HT1080 (cell line): ENCODE measurements around the gene PYGB. TPM values are rescaled to one million over a fixed set of nuclear protein-coding genes. Genes with fewer than 3 reads are reported as not detected.
A peak's percentile ranks its signal among the peaks of the same experiment; 100 is the strongest.

Experiments
- DNase-seq: peaks from one replicate; pipeline ENCODE4 v3.0.0-alpha.2; 2015; ENCODE audit warnings: low read depth
- total RNA-seq: library from RNA; depleted of rRNA; stranded (reverse); fragments of >200 nt; shearing (Covaris generic); gene quantifications from 2 replicates; pipeline ENCODE4 v1.2.3, GENCODE V29; 2014

Gene PYGB
- total RNA-seq, 1 experiment from 2014 or later, result 121 TPM

DNA sequence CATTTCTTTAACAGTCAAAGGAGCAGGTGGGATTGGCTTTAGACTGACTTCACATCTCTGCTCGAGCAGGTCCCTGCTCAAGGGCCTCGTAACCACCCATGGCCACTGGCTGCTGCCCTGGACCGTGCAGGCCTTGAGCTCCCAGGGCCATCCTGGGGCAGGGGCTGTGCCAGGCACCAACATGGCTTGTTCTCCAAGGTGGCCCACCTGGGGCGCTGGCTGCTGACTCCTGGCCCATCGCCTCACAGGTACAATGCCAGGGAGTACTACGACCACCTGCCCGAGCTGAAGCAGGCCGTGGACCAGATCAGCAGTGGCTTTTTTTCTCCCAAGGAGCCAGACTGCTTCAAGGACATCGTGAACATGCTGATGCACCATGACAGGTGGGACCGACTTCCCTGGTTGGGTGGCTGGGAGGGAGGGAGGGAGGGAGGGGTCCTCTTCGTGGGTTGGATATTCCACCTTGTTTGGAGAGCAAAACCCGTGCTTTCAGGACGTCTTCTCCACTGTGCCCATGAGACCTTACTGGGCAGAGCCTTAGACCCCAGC lies 46.1 kb downstream of the PYGB start:
- no peak for DNase-seq

DNA sequence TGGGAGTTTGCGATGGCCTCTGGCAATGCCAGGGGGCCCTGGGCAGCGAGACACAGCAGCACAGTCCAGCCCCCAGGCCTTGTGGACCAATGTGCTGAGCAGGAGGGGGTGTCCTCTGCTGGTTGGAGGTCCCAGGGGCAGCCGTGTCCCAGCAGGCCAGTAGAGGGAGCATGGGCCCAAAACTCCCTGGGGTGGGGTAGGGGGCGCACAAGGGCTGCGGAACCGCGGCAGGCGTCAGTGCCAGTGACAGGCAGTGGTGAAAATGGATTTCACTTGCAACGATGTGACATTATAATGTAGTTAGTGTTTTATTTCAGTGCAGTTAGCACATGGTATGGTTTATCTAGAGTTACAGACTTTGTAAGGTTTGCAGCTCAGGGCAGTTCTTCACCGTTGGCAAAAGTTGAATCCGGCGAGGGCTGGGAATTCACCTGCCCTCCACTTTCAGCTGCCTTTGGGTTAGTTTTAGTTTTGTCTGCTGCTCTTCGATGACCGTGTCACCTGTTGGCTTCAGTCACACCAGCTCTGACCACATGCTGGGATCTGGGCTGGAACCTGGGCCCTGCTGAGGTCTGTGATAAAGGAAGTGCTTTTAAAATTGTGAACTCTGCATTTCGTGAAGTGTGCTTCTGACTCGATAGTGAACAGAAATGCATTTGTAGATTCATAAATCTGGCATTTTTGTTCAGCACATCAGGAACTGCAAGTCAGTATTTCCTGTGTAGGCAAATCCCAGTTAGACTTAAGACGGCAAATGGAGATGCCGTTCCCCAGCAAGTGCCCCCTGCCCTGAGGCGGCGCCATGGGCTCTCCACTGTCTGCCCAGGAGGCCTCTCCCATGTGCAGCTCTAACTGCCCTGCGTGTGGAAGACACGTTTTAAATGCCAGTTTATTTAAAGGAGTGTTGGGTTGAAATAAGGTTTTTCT lies 46.8 kb downstream of the PYGB start:
- peak; percentile 61 for DNase-seq

DNA sequence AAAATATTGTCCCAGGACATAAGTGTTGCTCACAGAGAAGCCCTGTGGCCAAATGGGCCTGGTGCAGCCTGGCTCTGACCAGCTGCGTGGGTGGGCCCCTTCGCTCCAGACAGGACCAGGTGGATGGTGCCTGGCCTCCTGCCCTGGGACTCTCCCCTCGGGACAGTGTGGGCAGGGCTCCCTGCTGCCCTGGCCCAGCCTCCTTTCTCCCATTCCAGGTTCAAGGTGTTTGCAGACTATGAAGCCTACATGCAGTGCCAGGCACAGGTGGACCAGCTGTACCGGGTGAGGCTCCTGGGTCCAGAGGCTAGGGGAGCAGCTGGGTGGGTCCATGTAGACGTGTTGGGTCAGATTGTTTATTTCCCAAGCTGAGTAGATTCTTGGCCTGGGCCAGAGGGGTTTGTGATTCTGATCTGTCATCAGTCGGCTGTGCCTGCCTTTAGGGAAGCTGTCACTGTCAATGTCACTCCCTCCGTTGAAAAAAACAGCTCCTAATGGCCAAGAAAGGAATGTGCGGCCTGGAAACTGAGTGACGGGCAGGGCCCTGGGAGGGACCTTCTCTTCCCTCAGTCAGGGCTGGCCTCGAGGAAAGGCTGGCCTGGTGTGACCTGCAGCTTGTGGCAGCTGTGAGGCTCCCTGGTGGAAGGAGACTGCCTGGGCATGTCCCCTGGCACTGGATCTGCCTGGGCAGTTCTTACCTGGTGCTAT lies 47.7 kb downstream of the PYGB start:
- no peak for DNase-seq

DNA sequence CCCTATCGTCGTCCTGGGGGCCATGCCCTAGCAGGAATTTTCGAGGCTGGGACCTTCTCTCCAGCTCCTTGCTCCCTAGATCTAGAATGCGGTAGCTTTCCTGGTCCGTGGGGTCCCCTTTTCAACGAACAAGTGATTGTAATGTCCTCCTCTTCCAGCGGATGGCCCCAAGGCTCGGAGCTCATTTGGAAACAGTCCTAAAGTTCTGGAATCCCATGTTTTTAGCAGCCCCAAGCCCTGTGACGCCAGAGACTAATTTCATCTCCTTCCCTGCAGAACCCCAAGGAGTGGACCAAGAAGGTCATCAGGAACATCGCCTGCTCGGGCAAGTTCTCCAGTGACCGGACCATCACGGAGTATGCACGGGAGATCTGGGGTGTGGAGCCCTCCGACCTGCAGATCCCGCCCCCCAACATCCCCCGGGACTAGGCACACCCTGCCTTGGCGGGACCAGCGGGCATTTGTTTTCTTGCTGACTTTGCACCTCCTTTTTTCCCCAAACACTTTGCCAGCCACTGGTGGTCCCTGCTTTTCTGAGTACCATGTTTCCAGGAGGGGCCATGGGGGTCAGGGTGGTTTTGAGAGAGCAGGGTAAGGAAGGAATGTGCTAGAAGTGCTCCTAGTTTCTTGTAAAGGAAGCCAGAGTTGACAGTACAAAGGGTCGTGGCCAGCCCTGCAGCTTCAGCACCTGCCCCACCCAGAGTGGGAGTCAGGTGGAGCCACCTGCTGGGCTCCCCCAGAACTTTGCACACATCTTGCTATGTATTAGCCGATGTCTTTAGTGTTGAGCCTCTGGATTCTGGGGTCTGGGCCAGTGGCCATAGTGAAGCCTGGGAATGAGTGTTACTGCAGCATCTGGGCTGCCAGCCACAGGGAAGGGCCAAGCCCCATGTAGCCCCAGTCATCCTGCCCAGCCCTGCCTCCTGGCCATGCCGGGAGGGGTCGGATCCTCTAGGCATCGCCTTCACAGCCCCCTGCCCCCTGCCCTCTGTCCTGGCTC lies 48.5 kb downstream of the PYGB start:
- peak; percentile 24 for DNase-seq

GRCh38 chr20:25297141-25297905 lies 49.4 kb downstream of the PYGB start:
- DNase-seq, result no peak

- DNase-seq, result peak; percentile 70
These were observed 51.9 kb downstream of the PYGB start for GRCh38 chr20:25299806-25300205.

DNA sequence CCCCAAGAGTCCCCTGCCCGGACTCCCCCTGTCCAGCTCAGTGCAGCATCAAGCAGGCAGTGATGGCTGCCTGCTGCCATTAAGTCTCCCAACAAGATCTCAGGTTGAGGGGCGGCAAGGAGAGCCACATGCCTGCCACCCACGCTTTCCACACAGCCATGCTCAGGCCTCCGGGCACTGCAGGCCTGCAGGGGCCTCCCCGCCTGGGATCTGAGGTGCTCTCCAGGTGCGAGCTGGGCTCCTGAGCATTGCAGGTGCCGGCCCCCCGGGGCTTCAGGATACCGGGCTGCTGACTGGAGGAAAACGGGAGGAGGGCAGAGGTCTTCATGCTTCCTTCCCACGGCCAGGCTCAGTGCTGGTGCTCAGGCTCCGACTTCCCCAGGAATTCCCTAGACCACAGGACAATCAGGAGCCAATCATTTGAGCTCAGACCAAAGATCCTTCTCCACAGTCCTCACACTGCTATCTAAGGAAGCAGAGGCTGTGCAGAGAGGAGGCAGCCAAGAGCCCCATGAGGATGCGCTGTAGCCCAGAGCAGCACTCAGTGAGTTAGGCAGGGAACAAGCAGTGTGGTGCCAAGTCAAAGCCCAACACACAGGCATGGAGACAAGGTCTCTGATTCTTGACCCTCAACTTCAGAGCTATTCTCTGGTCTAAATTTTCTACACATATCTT lies 52.7 kb downstream of the PYGB start:
- DNase-seq, result no peak

DNA sequence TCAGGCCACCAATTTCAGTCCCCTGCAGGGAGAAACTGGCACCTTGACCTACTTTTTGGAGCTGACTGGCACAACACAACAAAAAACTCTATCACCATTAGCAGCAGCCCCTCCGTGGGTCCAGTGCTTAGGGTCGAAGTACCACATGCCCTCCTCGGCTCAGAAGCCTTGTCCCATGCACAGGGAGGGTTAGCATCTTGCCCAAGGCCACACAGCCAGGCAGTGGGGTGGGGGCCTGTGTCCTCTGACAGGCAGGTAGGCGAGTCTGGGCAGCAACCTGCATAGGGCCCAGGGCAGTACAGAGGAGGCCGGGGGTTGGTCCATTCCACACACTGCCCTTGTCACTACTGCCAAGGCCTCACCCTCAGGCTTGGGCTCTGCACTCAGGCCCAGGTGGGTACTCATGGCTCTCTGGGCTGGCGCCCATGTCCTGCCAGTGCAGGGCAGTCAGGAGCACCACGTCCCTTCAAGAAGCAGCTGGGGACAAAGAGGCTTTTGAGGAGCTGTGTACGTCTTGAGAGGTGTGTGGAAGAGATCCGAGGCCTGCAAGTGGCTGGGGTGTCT lies 53.6 kb downstream of the PYGB start:
- no peak for DNase-seq

- DNase-seq, result no peak
These were observed 54.7 kb downstream of the PYGB start for GRCh38 chr20:25302596-25302995.

GRCh38 chr20:25303292-25304024 lies 55.6 kb downstream of the PYGB start:
- DNase-seq, result no peak

DNA sequence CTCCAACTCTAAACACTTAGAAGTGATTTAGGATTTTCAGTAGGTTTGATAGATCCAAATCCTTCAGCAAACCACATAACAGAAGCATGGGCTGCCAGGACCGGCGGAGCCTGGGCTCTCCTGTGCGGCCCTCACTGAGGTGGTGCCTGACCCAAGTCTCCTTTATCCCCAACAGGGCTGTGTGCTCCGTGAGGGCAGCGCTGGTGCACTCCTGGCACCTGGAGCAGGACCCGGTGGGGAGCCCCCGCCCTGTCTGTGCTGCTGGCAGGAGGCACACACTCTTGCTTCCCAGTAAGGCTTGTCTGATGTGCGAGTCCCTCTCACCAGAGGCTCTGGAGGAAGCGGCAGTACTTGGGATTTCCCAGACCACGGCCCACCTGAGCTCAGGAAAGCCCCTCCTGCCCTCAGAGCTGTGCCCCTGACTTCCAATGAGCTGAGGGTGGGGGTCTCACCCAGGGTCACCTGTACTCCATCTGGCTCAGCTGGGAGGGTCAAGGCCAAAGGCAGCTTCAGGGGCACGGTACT lies 56.2 kb downstream of the PYGB start:
- DNase-seq, result no peak

GRCh38 chr20:25306991-25307903 lies 59.4 kb downstream of the PYGB start:
- no peak for DNase-seq

DNA sequence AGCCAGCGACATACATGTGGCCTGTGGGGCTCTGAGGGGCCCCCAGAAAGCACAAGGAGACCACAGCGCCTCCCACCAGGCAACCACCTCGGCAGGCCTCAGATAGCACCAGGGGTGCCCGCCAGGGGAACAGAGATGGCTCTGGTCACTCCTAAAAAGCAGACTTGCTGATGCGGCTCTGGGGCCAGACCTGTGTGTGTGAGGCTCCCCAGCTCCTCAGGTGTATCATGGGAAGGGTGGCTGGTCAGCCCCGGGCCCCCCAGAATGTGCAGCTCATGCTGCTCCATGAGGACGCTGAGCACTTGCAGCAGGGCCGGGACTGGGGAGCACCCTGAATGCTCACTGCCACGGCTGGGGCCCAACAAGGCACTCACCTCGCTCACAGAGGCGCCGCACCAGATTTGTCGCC lies 60.2 kb downstream of the PYGB start:
- no peak for DNase-seq

DNA sequence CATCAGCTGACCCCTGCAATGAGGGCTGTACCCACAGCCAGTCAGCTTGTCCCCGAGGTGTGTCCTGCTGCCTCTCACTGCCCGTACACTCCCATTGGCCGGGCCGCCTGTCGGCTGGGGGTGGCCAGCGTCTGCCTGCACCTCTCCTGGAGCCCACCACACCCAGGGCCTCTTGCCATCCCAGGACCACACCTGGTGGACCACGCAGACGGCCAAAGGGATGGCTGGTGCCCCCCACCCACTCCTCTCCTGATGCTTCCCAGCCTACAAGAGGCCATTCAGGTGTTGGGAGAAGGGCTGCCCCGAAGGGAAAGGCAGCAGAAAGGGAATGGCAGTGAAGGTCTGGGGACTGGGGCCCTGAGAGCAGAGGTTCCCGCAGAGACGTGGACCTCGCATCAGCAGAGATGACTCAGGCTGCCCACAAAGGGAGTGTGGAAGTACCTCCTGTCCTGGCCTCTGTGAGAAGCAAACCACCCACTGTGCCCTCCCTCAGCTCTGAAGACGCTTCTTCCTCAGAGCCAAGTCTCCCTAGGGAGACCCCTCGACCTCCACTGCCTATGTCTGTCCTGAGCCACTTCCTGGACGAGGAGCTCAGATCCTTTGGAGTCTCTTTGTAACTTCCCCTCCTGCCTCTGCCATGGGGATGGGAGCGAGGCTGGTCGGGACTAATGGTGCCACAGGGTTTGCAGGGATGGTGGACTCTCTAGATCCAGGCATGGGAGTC lies 60.9 kb downstream of the PYGB start:
- DNase-seq, result peak; percentile 88

DNA sequence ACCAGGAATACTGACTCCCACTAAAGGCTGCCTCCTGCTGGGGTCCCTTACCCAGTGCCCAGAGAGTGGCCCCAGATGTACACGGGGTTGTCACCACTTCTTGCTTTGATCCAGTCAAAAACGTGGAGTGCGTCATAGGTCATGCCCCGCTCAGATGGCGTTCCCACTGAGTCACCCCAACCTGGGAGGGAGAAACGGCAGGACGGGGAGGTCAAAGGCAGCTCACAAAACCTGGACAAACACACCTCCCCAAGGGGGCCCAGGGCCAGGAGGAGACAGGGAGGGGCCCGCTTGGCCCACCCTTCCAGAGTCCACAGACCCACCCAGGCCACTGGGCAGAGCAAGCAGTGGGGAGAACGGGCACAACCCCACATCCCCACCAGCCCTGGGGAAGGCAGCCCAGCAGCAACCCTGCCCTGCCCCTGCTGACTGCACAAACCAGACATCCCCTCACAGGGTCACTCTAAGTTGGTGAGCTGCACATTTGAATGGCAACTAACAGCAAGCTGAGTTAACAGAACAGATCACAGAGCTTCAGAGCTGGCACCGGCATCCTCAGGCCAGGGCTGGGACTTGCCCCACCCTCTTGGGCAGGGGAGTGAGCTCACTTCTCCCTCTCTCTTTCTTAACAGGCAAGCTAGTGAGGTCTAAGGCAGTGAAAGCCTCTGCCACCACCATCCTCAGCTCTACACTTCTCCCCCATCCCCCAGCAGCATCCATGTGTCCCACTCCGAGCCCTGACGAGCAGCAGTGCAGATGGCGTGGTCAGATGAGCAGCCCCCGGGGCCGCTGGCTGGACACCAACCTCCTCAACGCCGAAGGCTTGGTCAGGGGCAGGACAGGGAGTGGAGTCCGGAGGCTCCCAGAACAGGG lies 61.7 kb downstream of the PYGB start:
- peak; percentile 91 for DNase-seq
